HepG2 (cell line): ENCODE measurements around the gene ZNF586. TPM values are rescaled to one million over a fixed set of nuclear protein-coding genes. Genes with fewer than 3 reads are reported as not detected.

ENCODE experiments used
- ATAC-seq: fragments of 200-7000 bp; cut with Tn5 transposase; 3 replicates; pipeline ENCODE4 v1.9.1; 2020; ENCODE audit warnings: mild to moderate bottlenecking, moderate library complexity
- BruUV-seq: library from RNA; stranded (reverse); fragments of 400-500 nt; replicated peaks from 2 replicates; lab custom pipeline; 2021; lab: Mats Ljungman, UMichigan
- CTCF ChIA-PET: fragments of 300-600 bp; formaldehyde crosslinking; extraction: SDS; loops from one replicate; lab custom pipeline; 2021; ENCODE audit warnings: low total read pairs, inconsistent platforms, low intra/inter-chr PET ratio; lab: Yijun Ruan, JAX
- POLR2A ChIA-PET: fragments of 350-600 bp; sonication (Branson Sonifier 250); formaldehyde crosslinking; loops from one replicate; lab custom pipeline; 2020; ENCODE audit warnings: antibody characterized with exemption, inconsistent platforms; lab: Yijun Ruan, JAX
- DNase-seq: peaks from one replicate; pipeline ENCODE4 v3.0.0-alpha.2; 2015; ENCODE audit warnings: low spot score
- FAIRE-seq: peaks from 3 replicates; lab custom pipeline; 2011; peaks lifted over from hg19 to GRCh38; lab: Jason Lieb, UNC
- H2AFZ ChIP-seq: one replicate; pipeline ENCODE4 v1.6.1; 2011; ENCODE audit warnings: low read length, inconsistent platforms
- H3K27ac ChIP-seq: fragments of 300-600 bp; 3 replicates; pipeline ENCODE4 v1.8.0; 2011; ENCODE audit warnings: mixed run types, mild to moderate bottlenecking, mixed read lengths, low read length, inconsistent platforms; ENCODE audit not compliant: insufficient read depth; ENCODE audit errors: extremely low read length
- H3K27me3 ChIP-seq, 2 experiments: fragments of 200-600 bp in 1 of 2; 2 replicates in 1 of 2; 3 replicates in 1 of 2; pipeline versions ENCODE4 v1.6.0 to v1.8.0; 2011; ENCODE audit warnings: low read length in 2 of 2, mild to moderate bottlenecking in 2 of 2, moderate library complexity in 2 of 2, inconsistent platforms in 1 of 2; ENCODE audit not compliant: insufficient read depth in 2 of 2, control insufficient read depth in 1 of 2
- H3K36me3 ChIP-seq, 2 experiments: fragments of 200-600 bp in 1 of 2; replicated peaks in 1 of 2; 2 replicates in 1 of 2; 3 replicates in 1 of 2; pipeline versions ENCODE4 v1.5.1 to v1.8.0; 2011; ENCODE audit warnings: low read length in 2 of 2, inconsistent platforms in 1 of 2; ENCODE audit not compliant: insufficient read depth in 2 of 2, control insufficient read depth in 1 of 2
- H3K4me1 ChIP-seq: 2 replicates; pipeline ENCODE4 v1.5.1; 2012; ENCODE audit warnings: low read length, inconsistent platforms; ENCODE audit not compliant: insufficient read depth
- H3K4me2 ChIP-seq: 2 replicates; pipeline ENCODE4 v1.6.0; 2011; ENCODE audit warnings: low read depth, low read length, inconsistent platforms
- H3K4me3 ChIP-seq, 3 experiments: fragments of 200-600 bp in 1 of 3; sonication (generic), shearing (Covaris generic) in 1 of 3; replicated peaks in 1 of 3; 2 replicates each; pipeline ENCODE4 v1.5.1; 2011 to 2016; ENCODE audit warnings: low read length in 3 of 3, inconsistent platforms in 2 of 3, low read depth in 2 of 3, mild to moderate bottlenecking in 2 of 3, control low read depth in 1 of 3, mixed read lengths in 1 of 3; ENCODE audit not compliant: insufficient read depth in 1 of 3
- H3K79me2 ChIP-seq: one replicate; pipeline ENCODE4 v1.6.1; 2011; ENCODE audit warnings: low read length, inconsistent platforms; ENCODE audit not compliant: insufficient read depth
- H3K9ac ChIP-seq: 2 replicates; pipeline ENCODE4 v1.6.0; 2011; ENCODE audit warnings: mild to moderate bottlenecking, low read depth, low read length, inconsistent platforms; ENCODE audit not compliant: insufficient read depth
- H3K9me3 ChIP-seq: 2 replicates; pipeline ENCODE4 v1.5.1; 2012; ENCODE audit warnings: mild to moderate bottlenecking, low read length
- H4K20me1 ChIP-seq: 2 replicates; pipeline ENCODE4 v1.6.0; 2011; ENCODE audit warnings: inconsistent platforms, mild to moderate bottlenecking, low read length, moderate library complexity; ENCODE audit not compliant: insufficient read depth
- ATAD3A ChIP-seq: sonication (generic); formaldehyde crosslinking; IDR thresholded peaks from 2 replicates; pipeline ENCODE4 v1.4.0; 2020; ENCODE audit warnings: missing genetic modification reagents
- CSRNP1 ChIP-seq: sonication (generic); formaldehyde crosslinking; IDR thresholded peaks from 2 replicates; pipeline ENCODE4 v1.8.1; 2023; ENCODE audit warnings: mild to moderate bottlenecking, missing genetic modification reagents
- IRF9 ChIP-seq: sonication (generic); formaldehyde crosslinking; IDR thresholded peaks from 2 replicates; pipeline ENCODE4 v1.8.0; 2022; ENCODE audit warnings: missing genetic modification reagents, mild to moderate bottlenecking, borderline replicate concordance
- MEF2D ChIP-seq: sonication (generic); formaldehyde crosslinking; IDR thresholded peaks from 2 replicates; pipeline ENCODE4 v1.5.1; 2020; ENCODE audit warnings: mild to moderate bottlenecking, missing genetic modification reagents
- PCBP2 ChIP-seq: fragments of 200-400 bp; formaldehyde crosslinking; optimal IDR thresholded peaks from 2 replicates; pipeline ENCODE3; 2018; ENCODE audit warnings: low read length, low read depth; ENCODE audit not compliant: poor library complexity, severe bottlenecking
- RARG ChIP-seq: sonication (generic); formaldehyde crosslinking; IDR thresholded peaks from 2 replicates; pipeline ENCODE4 v1.4.0; 2020; ENCODE audit warnings: low read depth, mild to moderate bottlenecking, missing genetic modification reagents
- RELA ChIP-seq: sonication (generic); formaldehyde crosslinking; IDR thresholded peaks from 2 replicates; pipeline ENCODE4 v1.4.0; 2020; ENCODE audit warnings: missing genetic modification reagents
- SATB2 ChIP-seq: sonication (generic); formaldehyde crosslinking; IDR thresholded peaks from 2 replicates; pipeline ENCODE4 v1.5.0; 2020; ENCODE audit warnings: missing genetic modification reagents
- SNAPC4 ChIP-seq: sonication (generic); formaldehyde crosslinking; IDR thresholded peaks from 2 replicates; pipeline ENCODE4 v1.4.0; 2020; ENCODE audit warnings: mild to moderate bottlenecking, missing genetic modification reagents
- ZNF18 ChIP-seq: sonication (generic); formaldehyde crosslinking; IDR thresholded peaks from 2 replicates; pipeline ENCODE4 v1.8.0; 2022; ENCODE audit warnings: mild to moderate bottlenecking, missing genetic modification reagents; ENCODE audit not compliant: insufficient replicate concordance
- ZNF703 ChIP-seq: sonication (generic); formaldehyde crosslinking; IDR thresholded peaks from 2 replicates; pipeline ENCODE4 v1.5.1; 2020; ENCODE audit warnings: missing genetic modification reagents, mild to moderate bottlenecking, moderate library complexity, borderline replicate concordance
- ZNF770 ChIP-seq: sonication (generic); formaldehyde crosslinking; IDR thresholded peaks from 2 replicates; pipeline ENCODE4 v1.5.0; 2020; ENCODE audit warnings: mild to moderate bottlenecking, missing genetic modification reagents
- WGBS: methylation state at CpG from one replicate; pipeline ENCODE4 v1.1.6; 2017; ENCODE audit warnings: low lambda C conversion rate; 5-methylcytosine and 5-hydroxymethylcytosine counted together
- in situ Hi-C: cut with HindIII; loops from 2 replicates; pipeline ENCODE4 v1.10.0; 2017; ENCODE audit warnings: low pct_unique_long_range_greater_than_20kb; ENCODE audit not compliant: extremely low pct_ligation_motif_present
- intact Hi-C: fragments of 100-400 bp; cut with micrococcal nuclease; formaldehyde crosslinking; loops from one replicate; pipeline ENCODE4 v1.10.0; 2022; ENCODE audit not compliant: unreplicated experiment
- polyA plus RNA-seq, 8 experiments: library from polyadenylated mRNA; depleted of rRNA in 3 of 8; stranded (reverse) in 7 of 8; unstranded in 1 of 8; fragments of >200 nt; fragmentation: Illumina TruSeq in 4 of 8; extraction: Trizol in 4 of 8; gene quantifications; 2 replicates each; pipeline versions ENCODE4 v1.2.1 to v1.2.3, GENCODE V29; 2011 to 2016; ENCODE audit warnings: low read depth in 4 of 8, missing spikeins in 1 of 8, mixed read lengths in 1 of 8; ENCODE audit not compliant: insufficient read depth in 1 of 8
- total RNA-seq, 5 experiments: library from RNA; depleted of rRNA; stranded (reverse); fragments of >200 nt; fragmentation: Illumina TruSeq; extraction: Trizol; gene quantifications; 2 replicates each; pipeline ENCODE4 v1.2.3, GENCODE V29; 2016; ENCODE audit warnings: low read depth in 1 of 5

ZNF586 gene
- total and polyA plus RNA-seq, 2 of the 13 experiments (the other 11 are each of a cell fraction or from before 2014, with no cell fraction given) = 0.50 to 3.4 TPM

- intact Hi-C loops (no loop called here), in situ Hi-C loops (no loop called here)
- no peak overlapping the region for H3K9ac ChIP-seq
- ATAC-seq = no peak
- H3K4me1 ChIP-seq = no peaks in the 10 kb centered on the region
- no peak for FAIRE-seq
- H3K27me3 ChIP-seq = no peaks in the 10 kb centered on the region
- ChIA-PET CTCF (no interaction called here), POLR2A (no interaction called here)
- no peaks in the 10 kb centered on the region for H3K79me2 ChIP-seq
- BruUV-seq = no TSS peak
- no peak for DNase-seq
- H4K20me1 ChIP-seq = no peaks in the 10 kb centered on the region
- peaks cover 0 to 1% of the 10 kb centered on the region in 2 experiments; a peak in 2 of 5 replicates for H3K36me3 ChIP-seq
- no peak overlapping the region for H2AFZ ChIP-seq
- H3K27ac ChIP-seq = no peak overlapping the region
- H3K9me3 ChIP-seq = no peaks in the 10 kb centered on the region
- no peak overlapping the region for H3K4me2 ChIP-seq
- 100% methylated on average over 4 of the region's 4 CpGs for WGBS
- H3K4me3 ChIP-seq = no peak overlapping the region
- no peak for TF ChIP-seq IRF9 (CRISPR knock-in tag)
- TF ChIP-seq SNAPC4 = no peak
- TF ChIP-seq ZNF703 (CRISPR knock-in tag) = no peak
- TF ChIP-seq ZNF18 (CRISPR knock-in tag) = no peak
- TF ChIP-seq RELA = no peak
- TF ChIP-seq CSRNP1 (CRISPR knock-in tag) = no peak
- TF ChIP-seq MEF2D (CRISPR knock-in tag) = no peak
- no peak for TF ChIP-seq ATAD3A
- no peak for TF ChIP-seq ZNF770 (CRISPR knock-in tag)
- no peak for TF ChIP-seq SATB2 (CRISPR knock-in tag)
- TF ChIP-seq PCBP2 = no peak
- TF ChIP-seq RARG (CRISPR knock-in tag) = no peak
Observed at GRCh38 chr19:57719901-57720519, 49.5 kb upstream of the ZNF586 start.
